CD4-positive, alpha-beta T cell (primary cell): ENCODE measurements around the gene ARSI. TPM values are rescaled to one million over a fixed set of nuclear protein-coding genes. Genes with fewer than 3 reads are reported as not detected.

Source experiments
- ATAC-seq: fragments of 200-7000 bp; cut with Tn5 transposase; one replicate; pipeline ENCODE4 v1.10.0; 2022; ENCODE audit warnings: mild to moderate bottlenecking; ENCODE audit not compliant: poor library complexity
- CTCF ChIA-PET: fragments of 350-600 bp; sonication (Branson Sonifier 250); formaldehyde crosslinking; loops from one replicate; lab custom pipeline; 2021; ENCODE audit warnings: antibody characterized with exemption, inconsistent platforms; lab: Charles Lee
- POLR2A ChIA-PET: fragments of 350-600 bp; sonication (Branson Sonifier 250); formaldehyde crosslinking; loops from one replicate; lab custom pipeline; 2021; ENCODE audit warnings: antibody characterized with exemption, inconsistent platforms; lab: Charles Lee
- DNase-seq, 14 experiments: peaks; one replicate each; pipeline ENCODE4 v3.0.0-alpha.2; 2013 to 2020; ENCODE audit warnings: mixed read lengths in 2 of 14
- H3K27ac ChIP-seq, 2 donors: one replicate each; pipeline versions ENCODE4 v1.5.1 to v1.7.0; 2013; ENCODE audit warnings: low read length in 2 of 2, low read depth in 1 of 2, mild to moderate bottlenecking in 1 of 2
- H3K27me3 ChIP-seq, 2 experiments: 1 replicate in 1 of 2; 2 replicates in 1 of 2; pipeline versions ENCODE4 v1.6.1 to v1.7.0; 2013; ENCODE audit warnings: low read length in 2 of 2, control low read depth in 1 of 2, mild to moderate bottlenecking in 1 of 2, moderate library complexity in 1 of 2; ENCODE audit not compliant: insufficient read depth in 2 of 2, control insufficient read depth in 1 of 2
- H3K36me3 ChIP-seq: one replicate; pipeline ENCODE4 v1.6.1; 2013; ENCODE audit warnings: low read length, control low read depth; ENCODE audit not compliant: insufficient read depth
- H3K4me1 ChIP-seq: one replicate; pipeline ENCODE4 v1.6.1; 2013; ENCODE audit warnings: low read length, control low read depth; ENCODE audit not compliant: insufficient read depth
- H3K4me3 ChIP-seq: one replicate; pipeline ENCODE4 v1.5.1; 2013; ENCODE audit warnings: mild to moderate bottlenecking, low read length, moderate library complexity
- H3K9me3 ChIP-seq, 2 experiments: 1 replicate in 1 of 2; 2 replicates in 1 of 2; pipeline versions ENCODE4 v1.6.1 to v1.7.0; 2013; ENCODE audit warnings: low read length in 2 of 2, mild to moderate bottlenecking in 2 of 2, control low read depth in 1 of 2, moderate library complexity in 1 of 2; ENCODE audit not compliant: control insufficient read depth in 1 of 2, insufficient read depth in 1 of 2
- H3K27ac Mint-ChIP-seq: one replicate; pipeline ENCODE4 v1.8.0; 2020; ENCODE audit warnings: mixed read lengths
- H3K27me3 Mint-ChIP-seq: one replicate; pipeline ENCODE4 v1.8.0; 2021; ENCODE audit warnings: mixed read lengths
- H3K36me3 Mint-ChIP-seq: one replicate; pipeline ENCODE4 v1.8.0; 2021; ENCODE audit warnings: low read depth, mixed read lengths
- H3K4me1 Mint-ChIP-seq: one replicate; pipeline ENCODE4 v1.8.0; 2021; ENCODE audit warnings: low read depth, mixed read lengths
- H3K4me3 Mint-ChIP-seq: one replicate; pipeline ENCODE4 v1.8.0; 2020; ENCODE audit warnings: mild to moderate bottlenecking, mixed read lengths
- H3K9me3 Mint-ChIP-seq: one replicate; pipeline ENCODE4 v1.8.0; 2020; ENCODE audit warnings: mixed read lengths
- intact Hi-C, 2 experiments: fragments of 100-400 bp; cut with DNase I in 1 of 2; cut with micrococcal nuclease in 1 of 2; formaldehyde crosslinking; loops; one replicate each; pipeline versions ENCODE4 v1.15.1 to v1.9.0; 2023 to 2025; cut with DNase I, micrococcal nuclease
- total RNA-seq, 174 experiments: library from RNA in 2 of 174; stranded (reverse) in 2 of 174; gene quantifications; one replicate each; pipeline ENCODE4 v1.2.3 and lab custom pipeline; 2021 to 2026
- TF ChIP-seq, protein P1 (sequence below): fragments of 200-600 bp; IDR thresholded peaks from one replicate; pipeline ENCODE4 v1.8.0; 2022; ENCODE audit warnings: antibody characterized with exemption, mild to moderate bottlenecking

ARSI gene
- total RNA-seq, 2 experiments from 2014 or later: 0.22 to 0.56 TPM

DNA sequence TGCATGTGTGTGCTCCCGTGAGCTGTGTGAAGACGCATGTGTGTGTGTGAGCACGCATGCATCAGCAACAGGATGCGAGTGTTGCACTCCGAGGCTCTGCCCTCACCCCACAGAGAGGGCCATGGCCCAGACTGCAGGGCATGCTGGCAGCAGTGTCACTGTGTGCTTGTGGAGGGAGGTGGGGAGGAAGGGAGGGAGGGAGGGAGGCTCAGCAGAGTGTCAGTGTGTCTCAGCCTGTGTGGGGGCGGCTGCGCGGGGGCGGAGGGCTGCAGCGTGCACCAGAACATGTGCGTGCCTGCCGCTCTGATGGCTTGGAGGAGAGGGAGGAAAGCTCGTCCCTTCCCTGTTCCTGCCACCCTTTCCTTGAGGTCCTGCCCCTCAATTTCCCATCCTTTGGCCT, 18.4 kb downstream of the ARSI start:
- Mint-ChIP-seq H3K36me3 (no peaks in the 10 kb centered on the region), H3K9me3 (no peaks in the 10 kb centered on the region), H3K27ac (no peak overlapping the region), H3K4me1 (no peaks in the 10 kb centered on the region), H3K4me3 (no peak overlapping the region), H3K27me3 (peaks cover 8% of the 10 kb centered on the region)
- intact Hi-C loops: no loop called here
- no peak overlapping the region for H3K4me3 ChIP-seq
- no peak for ATAC-seq
- POLR2A ChIA-PET: no interaction called here
- peaks cover 0 to 5% of the 10 kb centered on the region in 2 experiments for H3K9me3 ChIP-seq
- CTCF ChIA-PET: no interaction called here
- DNase-seq: no peak
- TF ChIP-seq, protein P1, sequence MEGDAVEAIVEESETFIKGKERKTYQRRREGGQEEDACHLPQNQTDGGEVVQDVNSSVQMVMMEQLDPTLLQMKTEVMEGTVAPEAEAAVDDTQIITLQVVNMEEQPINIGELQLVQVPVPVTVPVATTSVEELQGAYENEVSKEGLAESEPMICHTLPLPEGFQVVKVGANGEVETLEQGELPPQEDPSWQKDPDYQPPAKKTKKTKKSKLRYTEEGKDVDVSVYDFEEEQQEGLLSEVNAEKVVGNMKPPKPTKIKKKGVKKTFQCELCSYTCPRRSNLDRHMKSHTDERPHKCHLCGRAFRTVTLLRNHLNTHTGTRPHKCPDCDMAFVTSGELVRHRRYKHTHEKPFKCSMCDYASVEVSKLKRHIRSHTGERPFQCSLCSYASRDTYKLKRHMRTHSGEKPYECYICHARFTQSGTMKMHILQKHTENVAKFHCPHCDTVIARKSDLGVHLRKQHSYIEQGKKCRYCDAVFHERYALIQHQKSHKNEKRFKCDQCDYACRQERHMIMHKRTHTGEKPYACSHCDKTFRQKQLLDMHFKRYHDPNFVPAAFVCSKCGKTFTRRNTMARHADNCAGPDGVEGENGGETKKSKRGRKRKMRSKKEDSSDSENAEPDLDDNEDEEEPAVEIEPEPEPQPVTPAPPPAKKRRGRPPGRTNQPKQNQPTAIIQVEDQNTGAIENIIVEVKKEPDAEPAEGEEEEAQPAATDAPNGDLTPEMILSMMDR: no peak
- no peaks in the 10 kb centered on the region for H3K36me3 ChIP-seq
- H3K27ac ChIP-seq: no peak overlapping the region
- no peaks in the 10 kb centered on the region for H3K4me1 ChIP-seq
- no peaks in the 10 kb centered on the region for H3K27me3 ChIP-seq

GRCh38 chr5:150283904-150284303, 18.8 kb downstream of the ARSI start:
- ChIA-PET CTCF (no interaction called here), POLR2A (no interaction called here)
- H3K27me3 Mint-ChIP-seq: peaks cover 10% of the 10 kb centered on the region
- Histone ChIP-seq H3K4me1 (no peaks in the 10 kb centered on the region), H3K4me3 (no peak overlapping the region), H3K9me3 (peaks cover 0 to 5% of the 10 kb centered on the region in 2 experiments), H3K27me3 (no peaks in the 10 kb centered on the region), H3K36me3 (no peaks in the 10 kb centered on the region), H3K27ac (no peak overlapping the region)
- H3K36me3 Mint-ChIP-seq: no peaks in the 10 kb centered on the region
- H3K4me1 Mint-ChIP-seq: no peaks in the 10 kb centered on the region
- ATAC-seq (no peak), DNase-seq (no peak)
- TF ChIP-seq, protein P1: no peak
- no peak overlapping the region for H3K4me3 Mint-ChIP-seq
- no peak overlapping the region for H3K27ac Mint-ChIP-seq
- intact Hi-C loops: no loop called here
- no peaks in the 10 kb centered on the region for H3K9me3 Mint-ChIP-seq

- TF ChIP-seq, protein P1: no peak
- ATAC-seq (no peak), DNase-seq (no peak)
- ChIA-PET CTCF (no interaction called here), POLR2A (no interaction called here)
- Histone ChIP-seq H3K27ac (no peak overlapping the region), H3K27me3 (no peaks in the 10 kb centered on the region), H3K4me1 (no peaks in the 10 kb centered on the region), H3K4me3 (no peak overlapping the region), H3K9me3 (peaks cover 0 to 5% of the 10 kb centered on the region in 2 experiments), H3K36me3 (no peaks in the 10 kb centered on the region)
- Mint-ChIP-seq H3K4me1 (no peaks in the 10 kb centered on the region), H3K36me3 (no peaks in the 10 kb centered on the region), H3K27me3 (peaks cover 18% of the 10 kb centered on the region), H3K4me3 (no peak overlapping the region), H3K27ac (no peak overlapping the region), H3K9me3 (no peaks in the 10 kb centered on the region)
- intact Hi-C loops: no loop called here
Observed at GRCh38 chr5:150281987-150282386, 20.7 kb downstream of the ARSI start.
